ENCODE measurements around the gene DGKQ.

- TF ChIP-seq EP300 (IDR thresholded peaks at IDR 0.05; ENCODE audit: low read depth) (no peak), POLR2AphosphoS5 (IDR thresholded peaks at IDR 0.05) (no peak), POLR2A (IDR thresholded peaks at IDR 0.05) (no peak)
- TF ChIP-seq, protein P1, sequence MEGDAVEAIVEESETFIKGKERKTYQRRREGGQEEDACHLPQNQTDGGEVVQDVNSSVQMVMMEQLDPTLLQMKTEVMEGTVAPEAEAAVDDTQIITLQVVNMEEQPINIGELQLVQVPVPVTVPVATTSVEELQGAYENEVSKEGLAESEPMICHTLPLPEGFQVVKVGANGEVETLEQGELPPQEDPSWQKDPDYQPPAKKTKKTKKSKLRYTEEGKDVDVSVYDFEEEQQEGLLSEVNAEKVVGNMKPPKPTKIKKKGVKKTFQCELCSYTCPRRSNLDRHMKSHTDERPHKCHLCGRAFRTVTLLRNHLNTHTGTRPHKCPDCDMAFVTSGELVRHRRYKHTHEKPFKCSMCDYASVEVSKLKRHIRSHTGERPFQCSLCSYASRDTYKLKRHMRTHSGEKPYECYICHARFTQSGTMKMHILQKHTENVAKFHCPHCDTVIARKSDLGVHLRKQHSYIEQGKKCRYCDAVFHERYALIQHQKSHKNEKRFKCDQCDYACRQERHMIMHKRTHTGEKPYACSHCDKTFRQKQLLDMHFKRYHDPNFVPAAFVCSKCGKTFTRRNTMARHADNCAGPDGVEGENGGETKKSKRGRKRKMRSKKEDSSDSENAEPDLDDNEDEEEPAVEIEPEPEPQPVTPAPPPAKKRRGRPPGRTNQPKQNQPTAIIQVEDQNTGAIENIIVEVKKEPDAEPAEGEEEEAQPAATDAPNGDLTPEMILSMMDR (IDR thresholded peaks at IDR 0.05), result no peak
These were observed 27.4 kb upstream of the DGKQ start for GRCh38 chr4:1000686-1001260.

Measured in transverse colon (tissue), 4 donors.